ENCODE results near the gene OR51B2. TPM values are rescaled to one million over a fixed set of nuclear protein-coding genes. Genes with fewer than 3 reads are reported as not detected.
"Not testable (repeated sequence)": the region's sequence is repeated elsewhere in the genome, so short reads cannot be mapped to it uniquely, and the experiment has no call there.

Gene OR51B2
- total RNA-seq, 1 experiment from 2014 or later = not detected

DNA sequence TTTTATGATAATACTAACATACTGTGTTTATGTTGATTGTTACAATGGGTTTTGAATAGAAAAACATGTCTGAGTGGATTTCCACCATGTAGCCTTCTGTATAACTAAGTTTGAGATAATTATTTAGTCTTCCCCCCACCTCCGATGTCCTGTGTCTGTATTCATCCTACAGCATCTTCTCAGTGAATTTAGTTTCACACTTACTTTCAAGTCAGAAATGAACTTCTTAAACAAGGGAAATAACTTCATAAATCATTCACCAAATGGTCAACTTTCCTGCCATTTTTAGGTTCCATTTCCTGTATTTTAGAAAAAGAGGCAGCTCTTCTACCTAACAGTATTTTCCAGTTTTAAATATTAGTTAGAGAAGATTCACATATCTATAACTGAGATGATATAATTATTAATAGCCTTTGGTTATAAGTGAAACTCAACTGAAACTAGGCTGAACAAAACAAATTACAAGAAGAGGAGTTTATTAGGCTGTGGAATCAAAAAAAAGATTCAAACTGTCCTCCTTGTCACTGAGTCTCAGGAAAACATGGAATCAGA, 15.8 kb upstream of the OR51B2 start:
- no TSS peak for BruUV-seq (replicated peaks)

DNA sequence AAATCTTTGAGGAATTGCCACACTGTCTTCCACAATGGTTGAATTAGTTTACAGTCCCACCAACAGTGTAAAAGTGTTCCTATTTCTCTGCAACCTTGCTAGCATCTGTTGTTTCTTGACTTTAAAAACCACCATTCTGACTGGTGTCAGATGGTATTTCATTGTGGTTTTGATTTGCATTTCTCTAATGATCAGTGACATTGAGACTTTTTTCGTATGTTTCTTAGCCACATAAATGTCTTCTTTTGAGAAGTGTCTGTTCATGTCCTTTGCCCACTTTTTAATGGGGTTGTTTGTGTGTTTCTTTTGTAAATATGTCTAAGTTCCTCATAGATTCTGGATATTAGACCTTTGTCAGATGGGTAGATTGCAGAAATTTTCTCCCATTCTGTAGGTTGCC, 13.2 kb upstream of the OR51B2 start:
- CTCF ChIA-PET; H3K4me1 Mint-ChIP-seq (ENCODE audit: insufficient read depth, unreplicated experiment): not testable (repeated sequence)

More for the DNA sequence above, 15.8 kb upstream of the OR51B2 start:
- Mint-ChIP-seq H3K27ac (ENCODE audit: low read depth, unreplicated experiment) (no peak overlapping the region), H3K9me3 (ENCODE audit: unreplicated experiment) (no peaks in the 10 kb centered on the region), H3K4me1 (ENCODE audit: insufficient read depth, unreplicated experiment) (no peaks in the 10 kb centered on the region), H3K27me3 (ENCODE audit: insufficient read depth, unreplicated experiment) (peaks cover 13% of the 10 kb centered on the region), H3K36me3 (ENCODE audit: insufficient read depth, unreplicated experiment) (no peaks in the 10 kb centered on the region), H3K4me3 (ENCODE audit: unreplicated experiment) (no peak overlapping the region)
- DNase-seq (ENCODE audit: unreplicated experiment) = no peak
- TF ChIP-seq CTCF (IDR thresholded peaks at IDR 0.05; ENCODE audit: unreplicated experiment) = no peak
- intact Hi-C loops (cut with micrococcal nuclease) = no loop called here
- POLR2A ChIA-PET = no interaction called here
- CTCF ChIA-PET = no interaction called here

GRCh38 chr11:5336331-5336730, 12.2 kb upstream of the OR51B2 start:
- no peaks in the 10 kb centered on the region for H3K9me3 Mint-ChIP-seq (ENCODE audit: unreplicated experiment)
- no peak overlapping the region for H3K27ac Mint-ChIP-seq (ENCODE audit: low read depth, unreplicated experiment)
- H3K36me3 Mint-ChIP-seq (ENCODE audit: insufficient read depth, unreplicated experiment) = no peaks in the 10 kb centered on the region
- no peak for TF ChIP-seq CTCF (IDR thresholded peaks at IDR 0.05; ENCODE audit: unreplicated experiment)
- peaks cover 25% of the 10 kb centered on the region for H3K27me3 Mint-ChIP-seq (ENCODE audit: insufficient read depth, unreplicated experiment)
- H3K4me3 Mint-ChIP-seq (ENCODE audit: unreplicated experiment) = no peak overlapping the region
- ChIA-PET CTCF (no interaction called here), POLR2A (interaction anchor here (0.6 kb wide), 1 partner anchor 109 kb away, joined by 3 read pairs; no protein-coding TSS in a partner anchor)
- H3K4me1 Mint-ChIP-seq (ENCODE audit: insufficient read depth, unreplicated experiment) = no peaks in the 10 kb centered on the region
- no peak for DNase-seq (ENCODE audit: unreplicated experiment)
- BruUV-seq (replicated peaks) = no TSS peak
- intact Hi-C loops (cut with micrococcal nuclease) = no loop called here

More for the DNA sequence above, 13.2 kb upstream of the OR51B2 start:
- intact Hi-C loops (cut with micrococcal nuclease); H3K36me3 Mint-ChIP-seq (ENCODE audit: insufficient read depth, unreplicated experiment); H3K4me3 Mint-ChIP-seq (ENCODE audit: unreplicated experiment); DNase-seq (ENCODE audit: unreplicated experiment); BruUV-seq (replicated peaks); H3K9me3 Mint-ChIP-seq (ENCODE audit: unreplicated experiment); H3K27ac Mint-ChIP-seq (ENCODE audit: low read depth, unreplicated experiment); POLR2A ChIA-PET: not testable (repeated sequence)
- H3K27me3 Mint-ChIP-seq (ENCODE audit: insufficient read depth, unreplicated experiment) = peaks cover 25% of the 10 kb centered on the region

GRCh38 chr11:5335170-5335569, 11.1 kb upstream of the OR51B2 start:
- H3K27me3 Mint-ChIP-seq (ENCODE audit: insufficient read depth, unreplicated experiment) = peaks cover 24% of the 10 kb centered on the region
- ChIA-PET POLR2A (no interaction called here), CTCF (interaction anchor here (0.6 kb wide), 1 partner anchor 47 kb away, joined by 3 read pairs; no protein-coding TSS in a partner anchor)
- H3K9me3 Mint-ChIP-seq (ENCODE audit: unreplicated experiment) = no peaks in the 10 kb centered on the region
- H3K4me1 Mint-ChIP-seq (ENCODE audit: insufficient read depth, unreplicated experiment) = no peaks in the 10 kb centered on the region
- no peak overlapping the region for H3K27ac Mint-ChIP-seq (ENCODE audit: low read depth, unreplicated experiment)
- intact Hi-C loops (cut with micrococcal nuclease) = no loop called here
- no peak for TF ChIP-seq CTCF (IDR thresholded peaks at IDR 0.05; ENCODE audit: unreplicated experiment)
- no peak for DNase-seq (ENCODE audit: unreplicated experiment)
- no peaks in the 10 kb centered on the region for H3K36me3 Mint-ChIP-seq (ENCODE audit: insufficient read depth, unreplicated experiment)
- BruUV-seq (replicated peaks) = no TSS peak
- no peak overlapping the region for H3K4me3 Mint-ChIP-seq (ENCODE audit: unreplicated experiment)

GRCh38 chr11:5317292-5317691, 6.8 kb downstream of the OR51B2 start:
- H3K9me3 Mint-ChIP-seq (ENCODE audit: unreplicated experiment) = no peaks in the 10 kb centered on the region
- no peaks in the 10 kb centered on the region for H3K4me1 Mint-ChIP-seq (ENCODE audit: insufficient read depth, unreplicated experiment)
- DNase-seq (ENCODE audit: unreplicated experiment) = no peak
- H3K36me3 Mint-ChIP-seq (ENCODE audit: insufficient read depth, unreplicated experiment) = no peaks in the 10 kb centered on the region
- TF ChIP-seq CTCF (IDR thresholded peaks at IDR 0.05; ENCODE audit: unreplicated experiment) = no peak
- H3K27ac Mint-ChIP-seq (ENCODE audit: low read depth, unreplicated experiment) = no peak overlapping the region
- intact Hi-C loops (cut with micrococcal nuclease) = no loop called here
- no peak overlapping the region for H3K4me3 Mint-ChIP-seq (ENCODE audit: unreplicated experiment)
- POLR2A ChIA-PET = no interaction called here
- peaks cover 35% of the 10 kb centered on the region for H3K27me3 Mint-ChIP-seq (ENCODE audit: insufficient read depth, unreplicated experiment)
- no TSS peak for BruUV-seq (replicated peaks)
- CTCF ChIA-PET = interaction anchor here (0.5 kb wide), 1 partner anchor 293 kb away, joined by 3 read pairs; no protein-coding TSS in a partner anchor

GRCh38 chr11:5313326-5314023, 10.6 kb downstream of the OR51B2 start:
- CTCF ChIA-PET = interaction anchor here (0.7 kb wide), 1 partner anchor 921 kb away, joined by 4 read pairs; no protein-coding TSS in a partner anchor
- intact Hi-C loops (cut with micrococcal nuclease); H3K4me3 Mint-ChIP-seq (ENCODE audit: unreplicated experiment); BruUV-seq (replicated peaks); H3K9me3 Mint-ChIP-seq (ENCODE audit: unreplicated experiment); DNase-seq (ENCODE audit: unreplicated experiment); H3K4me1 Mint-ChIP-seq (ENCODE audit: insufficient read depth, unreplicated experiment); H3K27ac Mint-ChIP-seq (ENCODE audit: low read depth, unreplicated experiment); H3K36me3 Mint-ChIP-seq (ENCODE audit: insufficient read depth, unreplicated experiment); POLR2A ChIA-PET: not testable (repeated sequence)
- H3K27me3 Mint-ChIP-seq (ENCODE audit: insufficient read depth, unreplicated experiment) = peaks cover 24% of the 10 kb centered on the region
